22Rv1 (cell line): ENCODE data around the gene CADM3.

Source experiments
- H3K27ac ChIP-seq: fragments of 450-650 bp; 2 replicates; pipeline ENCODE4 v1.5.1; 2017
- ZFX ChIP-seq: fragments of 450-650 bp; IDR thresholded peaks from 2 replicates; pipeline ENCODE4 v1.6.1; 2017; ENCODE audit warnings: antibody characterized with exemption, borderline replicate concordance
- TF ChIP-seq, protein P1 (sequence below): fragments of 450-650 bp; IDR thresholded peaks from 2 replicates; pipeline ENCODE4 v1.5.1; 2017; ENCODE audit warnings: mild to moderate bottlenecking

CADM3 gene

DNA sequence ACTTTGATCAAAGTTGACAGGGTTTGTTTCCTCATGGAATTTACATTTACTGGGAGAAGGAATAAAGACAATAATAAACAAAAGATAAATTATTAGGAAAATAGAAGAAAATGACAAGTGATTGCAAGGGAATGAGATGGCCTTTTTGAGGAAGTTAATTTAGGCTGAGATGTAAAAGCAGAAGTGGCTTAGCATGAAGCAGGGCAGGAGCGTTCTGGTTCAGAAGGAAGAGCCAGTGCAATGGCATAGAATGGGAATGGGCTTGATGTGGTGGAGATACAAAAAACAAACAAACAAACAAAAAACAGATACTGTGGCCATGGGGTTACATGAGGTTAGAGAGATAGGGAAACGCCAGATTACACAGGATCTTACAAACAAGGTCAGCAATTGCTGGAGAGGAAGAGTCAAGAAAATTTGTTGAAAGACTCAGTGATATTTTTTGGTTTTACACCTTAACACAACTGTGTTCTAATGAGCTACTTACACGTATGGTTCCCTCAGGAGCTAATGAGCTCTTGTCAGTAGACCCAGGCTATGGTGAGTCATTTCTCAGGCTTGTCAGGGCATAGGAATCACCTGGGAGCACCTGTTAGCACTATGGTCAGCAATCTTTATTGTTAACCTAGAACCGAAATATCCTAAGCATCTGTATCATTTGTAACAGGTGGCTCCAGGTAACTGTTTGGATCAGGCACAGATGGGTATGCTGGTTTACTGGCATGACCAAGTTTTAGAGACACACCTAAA, 8.7 kb upstream of the CADM3 start:
- no peak for TF ChIP-seq ZFX
- TF ChIP-seq, protein P1, sequence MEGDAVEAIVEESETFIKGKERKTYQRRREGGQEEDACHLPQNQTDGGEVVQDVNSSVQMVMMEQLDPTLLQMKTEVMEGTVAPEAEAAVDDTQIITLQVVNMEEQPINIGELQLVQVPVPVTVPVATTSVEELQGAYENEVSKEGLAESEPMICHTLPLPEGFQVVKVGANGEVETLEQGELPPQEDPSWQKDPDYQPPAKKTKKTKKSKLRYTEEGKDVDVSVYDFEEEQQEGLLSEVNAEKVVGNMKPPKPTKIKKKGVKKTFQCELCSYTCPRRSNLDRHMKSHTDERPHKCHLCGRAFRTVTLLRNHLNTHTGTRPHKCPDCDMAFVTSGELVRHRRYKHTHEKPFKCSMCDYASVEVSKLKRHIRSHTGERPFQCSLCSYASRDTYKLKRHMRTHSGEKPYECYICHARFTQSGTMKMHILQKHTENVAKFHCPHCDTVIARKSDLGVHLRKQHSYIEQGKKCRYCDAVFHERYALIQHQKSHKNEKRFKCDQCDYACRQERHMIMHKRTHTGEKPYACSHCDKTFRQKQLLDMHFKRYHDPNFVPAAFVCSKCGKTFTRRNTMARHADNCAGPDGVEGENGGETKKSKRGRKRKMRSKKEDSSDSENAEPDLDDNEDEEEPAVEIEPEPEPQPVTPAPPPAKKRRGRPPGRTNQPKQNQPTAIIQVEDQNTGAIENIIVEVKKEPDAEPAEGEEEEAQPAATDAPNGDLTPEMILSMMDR: no peak
- H3K27ac ChIP-seq: no peak overlapping the region

DNA sequence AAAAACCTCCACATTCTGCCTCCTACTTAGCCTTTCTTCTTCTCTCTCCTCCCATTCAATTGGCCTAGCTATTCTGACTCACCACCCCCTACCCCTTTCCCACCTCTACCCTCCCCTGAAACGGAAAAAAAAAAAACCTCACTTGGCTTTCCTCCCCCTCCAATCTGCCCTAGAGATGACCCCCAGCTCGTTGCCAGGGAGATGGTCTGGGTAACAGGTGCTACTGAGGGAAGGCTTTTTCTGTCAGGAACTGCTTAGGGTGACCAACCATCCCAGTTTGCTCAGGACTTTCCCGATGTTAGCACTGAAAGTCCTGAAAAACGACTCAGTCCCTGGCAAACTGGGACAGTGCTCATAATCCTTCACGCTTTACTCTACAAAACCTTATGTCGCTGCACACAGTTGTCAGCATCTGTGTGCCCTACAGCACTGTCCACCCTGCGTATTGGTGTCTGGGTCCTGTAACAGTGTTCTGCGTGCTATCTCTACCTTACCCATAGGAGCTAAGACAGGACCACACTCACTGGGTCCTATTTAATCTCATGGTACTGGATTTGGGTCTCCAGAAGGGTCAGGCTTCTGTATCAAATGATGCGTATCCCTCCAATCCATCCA, 7.7 kb upstream of the CADM3 start:
- no peak overlapping the region for H3K27ac ChIP-seq
- TF ChIP-seq, protein P1: no peak
- no peak for TF ChIP-seq ZFX

DNA sequence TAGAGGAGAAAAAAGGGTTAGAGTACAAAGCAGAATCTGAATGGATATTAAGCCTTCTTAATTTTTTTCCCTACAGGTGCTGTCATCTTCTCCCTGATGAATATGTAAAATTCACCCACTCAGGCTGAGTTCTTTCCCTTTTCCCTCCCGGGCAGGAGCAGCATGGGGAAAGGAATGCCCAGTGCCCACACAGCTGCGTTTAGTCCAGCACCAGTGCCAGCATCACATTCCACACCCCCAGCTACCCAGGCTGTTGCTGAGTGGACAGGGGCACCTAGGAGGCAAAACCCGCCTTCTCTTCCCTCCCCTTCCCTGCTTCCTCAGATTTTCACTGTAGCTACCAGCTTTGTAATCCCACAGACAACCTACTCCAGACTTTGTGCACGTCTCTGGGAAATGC, 3.4 kb upstream of the CADM3 start:
- H3K27ac ChIP-seq: no peak overlapping the region
- TF ChIP-seq, protein P1: no peak
- no peak for TF ChIP-seq ZFX

DNA sequence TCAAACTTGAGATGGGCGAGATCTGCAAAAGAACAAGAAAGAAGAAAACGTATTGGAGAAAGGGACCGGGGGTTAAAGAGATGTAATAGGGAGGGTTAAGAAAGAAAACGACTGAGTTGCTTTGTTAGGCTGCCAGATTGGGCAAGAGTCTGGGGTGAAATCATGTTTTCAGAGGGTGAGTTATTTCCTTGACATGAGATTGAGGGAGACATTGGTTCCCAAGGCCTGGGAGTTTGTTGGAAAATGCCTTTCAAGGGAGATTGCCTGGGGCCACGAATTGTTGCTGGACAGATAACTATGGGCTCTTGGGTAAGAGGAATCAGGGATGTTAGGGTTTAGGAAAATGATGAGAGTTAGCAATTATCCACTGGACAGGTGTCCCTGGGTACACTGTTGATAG, 776 bp upstream of the CADM3 start:
- no peak for TF ChIP-seq ZFX
- TF ChIP-seq, protein P1: no peak
- H3K27ac ChIP-seq: no peak overlapping the region

DNA sequence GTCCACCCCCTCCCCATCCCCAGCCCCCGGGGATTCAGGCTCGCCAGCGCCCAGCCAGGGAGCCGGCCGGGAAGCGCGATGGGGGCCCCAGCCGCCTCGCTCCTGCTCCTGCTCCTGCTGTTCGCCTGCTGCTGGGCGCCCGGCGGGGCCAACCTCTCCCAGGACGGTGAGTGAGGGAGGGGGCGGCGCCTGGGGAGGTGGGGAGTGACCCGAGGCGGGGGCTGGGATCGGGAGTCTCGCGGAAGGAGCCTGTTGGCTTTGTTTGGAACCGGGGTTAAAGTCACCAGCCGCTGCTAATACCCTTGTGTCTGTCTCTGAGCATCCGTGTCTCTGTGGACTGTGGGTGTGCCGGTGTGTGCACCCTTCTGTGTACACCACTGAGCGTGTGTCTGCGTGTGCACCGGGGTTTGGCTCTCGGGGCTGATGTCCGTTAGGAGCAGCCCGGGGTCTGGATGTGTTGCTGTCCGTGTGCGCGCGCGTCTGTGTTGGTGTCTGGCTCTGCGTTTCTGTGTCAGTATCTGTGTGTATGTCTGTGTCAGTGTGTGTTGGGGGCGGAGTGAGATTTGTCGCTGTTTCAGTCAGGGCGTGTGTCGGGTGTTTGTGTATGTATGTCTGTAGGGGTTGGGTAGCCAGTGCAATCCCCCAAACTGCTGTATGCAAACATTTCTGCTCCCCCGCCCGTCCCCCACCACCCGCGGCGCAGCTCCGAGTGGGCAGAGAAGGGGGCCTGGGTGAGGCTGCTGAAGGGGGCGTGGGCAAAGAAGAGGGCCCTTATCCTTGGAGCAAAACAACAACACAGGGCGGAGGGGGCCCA, 480 bp downstream of the CADM3 start:
- no peak overlapping the region for H3K27ac ChIP-seq
- TF ChIP-seq ZFX: no peak
- TF ChIP-seq, protein P1: no peak

DNA sequence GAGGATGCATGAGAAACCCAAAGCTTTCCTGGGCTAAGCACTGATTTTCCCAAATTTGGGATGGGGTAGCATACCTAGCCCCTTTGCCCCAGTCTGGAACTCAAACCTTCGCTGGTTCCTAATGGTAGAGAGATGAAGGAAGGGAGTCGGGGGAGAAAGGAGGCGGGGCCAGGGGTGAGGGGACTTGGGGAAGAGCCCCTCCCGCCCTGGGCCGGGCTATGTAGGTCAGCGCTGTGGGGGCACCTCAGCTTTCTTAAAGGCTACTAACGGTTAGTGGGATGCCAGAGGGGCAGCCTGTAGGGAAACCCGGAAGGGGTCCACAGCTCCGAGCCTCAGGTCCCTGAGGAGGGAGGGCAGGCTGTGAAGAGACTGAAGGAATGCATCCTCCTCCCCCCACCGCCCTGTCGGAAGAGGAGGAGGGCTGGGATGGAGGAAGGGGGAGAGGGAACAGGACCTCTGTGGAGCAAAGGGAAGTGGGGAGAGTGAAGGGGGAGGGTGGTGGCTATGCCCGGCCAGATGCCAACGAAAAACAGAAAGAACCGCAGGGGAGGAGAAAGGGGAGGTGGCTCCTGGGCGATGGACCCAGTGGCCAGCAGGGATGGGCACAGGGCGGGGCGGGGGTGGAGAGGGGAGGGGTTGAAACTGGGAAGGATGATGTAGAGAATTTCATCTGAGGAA, 1.3 kb downstream of the CADM3 start:
- no peak for TF ChIP-seq ZFX
- TF ChIP-seq, protein P1: no peak
- H3K27ac ChIP-seq: no peak overlapping the region
